HFF-Myc (cell line): ENCODE results near the gene ABCD1.
"Not testable (repeated sequence)": the region's sequence is repeated elsewhere in the genome, so short reads cannot be mapped to it uniquely, and the experiment has no call there.

ENCODE experiments used
- DNase-seq: peaks from one replicate; pipeline ENCODE4 v3.0.0-alpha.2; 2011; ENCODE audit warnings: low read depth; ENCODE audit errors: extremely low read depth
- H3K4me3 ChIP-seq: replicated peaks from 2 replicates; pipeline ENCODE4 v1.5.1; 2011; ENCODE audit warnings: low read depth, mild to moderate bottlenecking, control low read depth, low read length
- CTCF ChIP-seq: IDR thresholded peaks from 2 replicates; pipeline ENCODE4 v1.5.1; 2012; ENCODE audit warnings: mild to moderate bottlenecking, low read depth, low read length, control low read depth; ENCODE audit errors: missing control alignments

The ABCD1 gene

GRCh38 chrX:153739754-153740486 lies 15.3 kb downstream of the ABCD1 start:
- no peak for DNase-seq

GRCh38 chrX:153740631-153741222 lies 16.1 kb downstream of the ABCD1 start:
- no peak for DNase-seq
- no peak for TF ChIP-seq CTCF
- no peak overlapping the region for H3K4me3 ChIP-seq

More at GRCh38 chrX:153739754-153740486, 15.3 kb downstream of the ABCD1 start:
- no peak overlapping the region for H3K4me3 ChIP-seq
- TF ChIP-seq CTCF, result no peak

GRCh38 chrX:153741446-153741845 lies 16.8 kb downstream of the ABCD1 start:
- DNase-seq, result no peak
- no peak for TF ChIP-seq CTCF
- H3K4me3 ChIP-seq, result no peak overlapping the region

GRCh38 chrX:153742111-153742510 lies 17.5 kb downstream of the ABCD1 start:
- DNase-seq, H3K4me3 ChIP-seq: not testable (repeated sequence)

GRCh38 chrX:153742796-153743467 lies 18.3 kb downstream of the ABCD1 start:
- DNase-seq, H3K4me3 ChIP-seq: not testable (repeated sequence)

- not testable (repeated sequence) for H3K4me3 ChIP-seq, DNase-seq
Measured at GRCh38 chrX:153743468-153744209, 19.0 kb downstream of the ABCD1 start.

GRCh38 chrX:153744210-153745066 lies 19.8 kb downstream of the ABCD1 start:
- H3K4me3 ChIP-seq, result no peak overlapping the region
- DNase-seq, result no peak
- peak; percentile 24 for TF ChIP-seq CTCF

- not testable (repeated sequence) for DNase-seq, H3K4me3 ChIP-seq
Measured at GRCh38 chrX:153745067-153745433, 20.4 kb downstream of the ABCD1 start.
